Stimulated activated CD4-positive, alpha-beta T cell treated with anti-CD3 and anti-CD28 coated beads, Interleukin-15, amount 100 ng/mL, for 1 hour (primary cell): Measurements from ENCODE around the gene MAP3K15.
A peak's percentile ranks its signal among the peaks of the same experiment; 100 is the strongest.

Source experiments
- DNase-seq, 2 donors: peaks; one replicate each; pipeline ENCODE4 v3.0.0-alpha.2; 2020; ENCODE audit warnings: low read depth in 1 of 2, low spot score in 1 of 2

The MAP3K15 gene

GRCh38 chrX:19349264-19349663 is 166.0 kb downstream of the MAP3K15 start:
- DNase-seq: no peak

DNA sequence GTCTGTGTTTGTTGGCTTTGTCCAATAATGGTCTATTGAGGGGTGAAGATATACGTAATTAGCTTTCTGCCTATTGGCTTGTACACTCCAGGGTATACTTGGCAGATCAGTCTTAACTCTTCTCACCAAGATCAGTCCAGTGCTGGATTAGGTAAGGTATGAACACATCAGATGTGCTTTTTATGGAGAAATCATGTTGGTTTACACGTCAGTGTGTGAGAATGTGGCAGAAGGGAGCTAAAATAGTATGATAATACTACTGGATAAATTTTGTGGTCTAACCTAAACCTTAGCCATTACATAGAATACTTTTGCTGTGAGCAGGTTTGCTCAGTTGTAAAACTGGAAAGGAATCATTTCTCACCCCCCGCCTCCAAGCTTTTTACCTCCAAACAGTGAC is 167.4 kb downstream of the MAP3K15 start:
- DNase-seq: no peak

- DNase-seq: no peak
Observed at GRCh38 chrX:19344661-19345060, 170.6 kb downstream of the MAP3K15 start.

GRCh38 chrX:19343535-19344408 is 171.5 kb downstream of the MAP3K15 start, which contains the start of gene PDHA1:
PDHA1 (plus strand) TSS chrX:19343927; CDS start chrX:19344038, 111 bp downstream.
- peak; percentile 78 to 83 for DNase-seq

GRCh38 chrX:19343085-19343534 is 172.2 kb downstream of the MAP3K15 start:
- no peak for DNase-seq

DNA sequence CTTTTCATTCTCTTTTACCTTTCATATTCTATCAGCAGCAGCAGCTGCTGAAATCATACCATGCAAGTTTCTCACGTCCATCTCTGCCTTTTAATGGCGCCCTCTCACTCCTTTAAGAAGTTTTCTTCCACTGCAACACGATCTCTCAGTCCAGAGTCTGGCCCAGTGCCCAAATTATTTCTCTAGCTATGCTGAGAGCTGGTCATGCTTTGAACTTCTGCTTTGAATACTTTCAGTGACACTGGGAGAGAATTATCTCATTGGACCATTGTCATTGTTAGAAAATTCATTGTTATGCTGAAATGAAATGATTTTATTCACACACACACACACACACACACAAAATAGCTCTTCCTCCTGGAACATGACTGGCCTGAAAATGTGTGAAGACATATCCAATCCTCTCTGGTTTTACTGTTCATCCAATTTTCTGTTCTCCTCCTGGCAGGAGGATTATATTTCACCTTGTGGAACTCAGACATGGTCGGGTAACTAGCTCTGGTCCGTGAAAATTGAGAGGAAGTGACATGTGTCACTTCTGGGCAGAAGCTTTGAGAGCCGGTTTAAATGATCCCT is 172.9 kb downstream of the MAP3K15 start:
- no peak for DNase-seq

GRCh38 chrX:19334945-19335626 is 180.2 kb downstream of the MAP3K15 start:
- DNase-seq: no peak

DNA sequence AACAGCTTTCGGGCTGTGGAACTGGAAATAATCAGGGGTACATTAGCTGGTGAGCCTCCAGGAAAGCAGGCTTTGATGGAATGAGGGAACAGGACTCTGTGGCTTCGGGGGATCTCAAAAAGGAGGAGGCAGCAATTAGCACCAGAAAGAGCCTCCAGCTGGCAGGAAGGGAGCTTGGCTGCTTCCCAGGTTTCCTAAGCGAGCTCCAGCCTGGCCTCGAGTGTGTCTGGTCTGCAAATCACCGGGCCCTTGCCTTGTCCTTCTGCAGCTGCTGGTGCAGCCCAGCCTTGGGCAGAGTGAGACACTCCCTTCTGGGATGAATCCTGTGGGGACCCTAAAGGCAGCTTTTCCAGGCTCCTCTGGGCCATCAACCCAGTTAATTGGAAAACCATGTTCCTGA is 182.3 kb downstream of the MAP3K15 start:
- DNase-seq: no peak

GRCh38 chrX:19331831-19332230 is 183.5 kb downstream of the MAP3K15 start:
- DNase-seq: no peak

DNA sequence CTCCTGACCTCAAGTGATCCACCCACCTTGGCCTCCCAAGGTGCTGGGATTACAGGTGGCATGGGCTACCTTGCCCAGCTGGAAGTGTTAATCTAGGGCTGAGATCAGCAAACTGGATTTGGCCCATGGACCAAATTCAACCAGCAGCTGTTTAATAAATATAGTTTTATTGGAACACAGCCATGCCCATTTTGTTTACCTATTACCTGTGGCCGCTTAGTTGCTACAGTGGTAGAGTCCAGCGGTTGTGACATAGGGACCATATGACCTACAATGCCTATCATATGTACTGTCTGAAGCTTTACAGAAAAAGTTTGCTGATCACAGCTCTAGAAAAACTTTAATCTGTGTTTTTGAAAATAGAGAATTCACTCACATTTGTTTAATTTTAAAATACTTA is 188.7 kb downstream of the MAP3K15 start:
- no peak for DNase-seq
